Body of pancreas (tissue), 4 donors: ENCODE data around the gene FGR.

ENCODE experiments used
- POLR2A ChIP-seq, 3 donors: fragments of 450-650 bp; IDR thresholded peaks; one replicate each; pipeline ENCODE4 v1.6.1; 2016; ENCODE audit warnings: antibody characterized with exemption in 3 of 3, mild to moderate bottlenecking in 2 of 3
- TF ChIP-seq, protein P1 (sequence below), 7 experiments: fragments of 450-650 bp in 4 of 7; fragments of 200-600 bp in 3 of 7; sonication (generic) in 3 of 7; IDR thresholded peaks; one replicate each; pipeline ENCODE4 v1.5.1; 2016 to 2019; ENCODE audit warnings: antibody characterized with exemption in 7 of 7

DNA sequence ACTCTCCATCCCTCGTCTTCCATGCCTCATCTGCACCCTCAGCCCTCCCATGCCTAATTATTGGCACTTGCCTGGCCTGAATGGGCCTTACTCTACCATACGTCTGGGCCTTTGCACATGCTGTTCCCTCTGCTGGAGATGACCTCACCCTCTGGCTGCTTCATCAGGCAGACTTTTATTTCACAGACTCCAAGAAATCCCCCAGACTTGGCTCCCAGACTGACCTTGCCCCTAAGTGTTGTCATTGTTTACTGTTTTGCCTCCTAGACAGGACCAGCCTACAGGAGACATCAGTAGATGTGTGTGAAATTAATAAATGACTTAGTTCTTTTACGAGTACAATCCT lies 25.8 kb downstream of the FGR start:
- TF ChIP-seq, protein P1, sequence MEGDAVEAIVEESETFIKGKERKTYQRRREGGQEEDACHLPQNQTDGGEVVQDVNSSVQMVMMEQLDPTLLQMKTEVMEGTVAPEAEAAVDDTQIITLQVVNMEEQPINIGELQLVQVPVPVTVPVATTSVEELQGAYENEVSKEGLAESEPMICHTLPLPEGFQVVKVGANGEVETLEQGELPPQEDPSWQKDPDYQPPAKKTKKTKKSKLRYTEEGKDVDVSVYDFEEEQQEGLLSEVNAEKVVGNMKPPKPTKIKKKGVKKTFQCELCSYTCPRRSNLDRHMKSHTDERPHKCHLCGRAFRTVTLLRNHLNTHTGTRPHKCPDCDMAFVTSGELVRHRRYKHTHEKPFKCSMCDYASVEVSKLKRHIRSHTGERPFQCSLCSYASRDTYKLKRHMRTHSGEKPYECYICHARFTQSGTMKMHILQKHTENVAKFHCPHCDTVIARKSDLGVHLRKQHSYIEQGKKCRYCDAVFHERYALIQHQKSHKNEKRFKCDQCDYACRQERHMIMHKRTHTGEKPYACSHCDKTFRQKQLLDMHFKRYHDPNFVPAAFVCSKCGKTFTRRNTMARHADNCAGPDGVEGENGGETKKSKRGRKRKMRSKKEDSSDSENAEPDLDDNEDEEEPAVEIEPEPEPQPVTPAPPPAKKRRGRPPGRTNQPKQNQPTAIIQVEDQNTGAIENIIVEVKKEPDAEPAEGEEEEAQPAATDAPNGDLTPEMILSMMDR (IDR thresholded peaks at IDR 0.05): no peak
- TF ChIP-seq POLR2A (IDR thresholded peaks at IDR 0.05): no peak
